Measurements from ENCODE around the gene ACTN1. TPM values are rescaled to one million over a fixed set of nuclear protein-coding genes. Genes with fewer than 3 reads are reported as not detected.

The ACTN1 gene
- total and polyA plus RNA-seq, 2 experiments from 2014 or later = 121 to 280 TPM

DNA sequence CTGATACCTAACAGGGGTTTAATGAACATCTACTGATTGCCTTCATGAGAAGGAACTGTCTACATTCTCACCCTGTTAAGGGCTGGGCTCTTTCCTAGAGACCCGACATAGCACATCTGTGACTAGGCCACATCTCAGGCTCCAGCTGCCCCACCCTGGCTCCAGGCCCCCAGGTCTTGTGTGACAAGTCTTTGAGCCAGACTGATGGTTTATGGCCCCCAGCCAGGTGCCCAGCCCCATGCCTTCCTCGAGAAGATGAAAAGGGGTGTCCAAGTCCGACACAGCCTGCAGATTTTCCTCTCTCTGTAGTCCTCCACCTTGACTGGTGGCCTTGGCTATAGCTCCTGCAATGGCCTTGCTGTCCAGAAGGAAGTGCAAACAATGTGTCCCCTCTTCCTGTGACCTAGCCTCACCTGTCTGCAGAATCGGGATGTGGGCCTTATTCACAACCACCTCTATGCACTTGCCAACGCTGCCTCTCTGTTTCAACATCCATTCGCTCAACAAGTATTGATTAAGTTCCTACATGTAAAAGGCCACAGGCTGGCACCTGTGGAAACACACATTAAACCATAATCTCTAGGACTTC lies 4.2 kb downstream of the ACTN1 start:
- DNase-seq (ENCODE audit: low spot score) = no peak
- no peak overlapping the region for H3K4me3 Mint-ChIP-seq
- Histone ChIP-seq H3K4me3 (no peak overlapping the region), H3F3A (replicated peaks; ENCODE audit: low read depth) (peaks cover 18% of the 10 kb centered on the region; the same call in 1 of the 2 replicates), H3K79me2 (replicated peaks; ENCODE audit: insufficient read depth) (peaks cover 86% of the 10 kb centered on the region), H3K4me1 (ENCODE audit: insufficient read depth) (peaks cover 42% of the 10 kb centered on the region), H4K20me1 (replicated peaks; ENCODE audit: insufficient read depth) (peaks cover 62% of the 10 kb centered on the region), H3K36me3 (ENCODE audit: insufficient read depth) (0 out of 2 replicates have a peak, but pooled peaks cover 3% of the 10 kb centered on the region), H3K9me2 (ENCODE audit: insufficient read depth) (no peaks in the 10 kb centered on the region), H3K4me2 (no peak overlapping the region), H3K27ac (ENCODE audit: low read depth) (no peak overlapping the region), H3K27me3 (ENCODE audit: insufficient read depth) (no peaks in the 10 kb centered on the region), H2AFZ (no peak overlapping the region)
- TF ChIP-seq, protein P1, sequence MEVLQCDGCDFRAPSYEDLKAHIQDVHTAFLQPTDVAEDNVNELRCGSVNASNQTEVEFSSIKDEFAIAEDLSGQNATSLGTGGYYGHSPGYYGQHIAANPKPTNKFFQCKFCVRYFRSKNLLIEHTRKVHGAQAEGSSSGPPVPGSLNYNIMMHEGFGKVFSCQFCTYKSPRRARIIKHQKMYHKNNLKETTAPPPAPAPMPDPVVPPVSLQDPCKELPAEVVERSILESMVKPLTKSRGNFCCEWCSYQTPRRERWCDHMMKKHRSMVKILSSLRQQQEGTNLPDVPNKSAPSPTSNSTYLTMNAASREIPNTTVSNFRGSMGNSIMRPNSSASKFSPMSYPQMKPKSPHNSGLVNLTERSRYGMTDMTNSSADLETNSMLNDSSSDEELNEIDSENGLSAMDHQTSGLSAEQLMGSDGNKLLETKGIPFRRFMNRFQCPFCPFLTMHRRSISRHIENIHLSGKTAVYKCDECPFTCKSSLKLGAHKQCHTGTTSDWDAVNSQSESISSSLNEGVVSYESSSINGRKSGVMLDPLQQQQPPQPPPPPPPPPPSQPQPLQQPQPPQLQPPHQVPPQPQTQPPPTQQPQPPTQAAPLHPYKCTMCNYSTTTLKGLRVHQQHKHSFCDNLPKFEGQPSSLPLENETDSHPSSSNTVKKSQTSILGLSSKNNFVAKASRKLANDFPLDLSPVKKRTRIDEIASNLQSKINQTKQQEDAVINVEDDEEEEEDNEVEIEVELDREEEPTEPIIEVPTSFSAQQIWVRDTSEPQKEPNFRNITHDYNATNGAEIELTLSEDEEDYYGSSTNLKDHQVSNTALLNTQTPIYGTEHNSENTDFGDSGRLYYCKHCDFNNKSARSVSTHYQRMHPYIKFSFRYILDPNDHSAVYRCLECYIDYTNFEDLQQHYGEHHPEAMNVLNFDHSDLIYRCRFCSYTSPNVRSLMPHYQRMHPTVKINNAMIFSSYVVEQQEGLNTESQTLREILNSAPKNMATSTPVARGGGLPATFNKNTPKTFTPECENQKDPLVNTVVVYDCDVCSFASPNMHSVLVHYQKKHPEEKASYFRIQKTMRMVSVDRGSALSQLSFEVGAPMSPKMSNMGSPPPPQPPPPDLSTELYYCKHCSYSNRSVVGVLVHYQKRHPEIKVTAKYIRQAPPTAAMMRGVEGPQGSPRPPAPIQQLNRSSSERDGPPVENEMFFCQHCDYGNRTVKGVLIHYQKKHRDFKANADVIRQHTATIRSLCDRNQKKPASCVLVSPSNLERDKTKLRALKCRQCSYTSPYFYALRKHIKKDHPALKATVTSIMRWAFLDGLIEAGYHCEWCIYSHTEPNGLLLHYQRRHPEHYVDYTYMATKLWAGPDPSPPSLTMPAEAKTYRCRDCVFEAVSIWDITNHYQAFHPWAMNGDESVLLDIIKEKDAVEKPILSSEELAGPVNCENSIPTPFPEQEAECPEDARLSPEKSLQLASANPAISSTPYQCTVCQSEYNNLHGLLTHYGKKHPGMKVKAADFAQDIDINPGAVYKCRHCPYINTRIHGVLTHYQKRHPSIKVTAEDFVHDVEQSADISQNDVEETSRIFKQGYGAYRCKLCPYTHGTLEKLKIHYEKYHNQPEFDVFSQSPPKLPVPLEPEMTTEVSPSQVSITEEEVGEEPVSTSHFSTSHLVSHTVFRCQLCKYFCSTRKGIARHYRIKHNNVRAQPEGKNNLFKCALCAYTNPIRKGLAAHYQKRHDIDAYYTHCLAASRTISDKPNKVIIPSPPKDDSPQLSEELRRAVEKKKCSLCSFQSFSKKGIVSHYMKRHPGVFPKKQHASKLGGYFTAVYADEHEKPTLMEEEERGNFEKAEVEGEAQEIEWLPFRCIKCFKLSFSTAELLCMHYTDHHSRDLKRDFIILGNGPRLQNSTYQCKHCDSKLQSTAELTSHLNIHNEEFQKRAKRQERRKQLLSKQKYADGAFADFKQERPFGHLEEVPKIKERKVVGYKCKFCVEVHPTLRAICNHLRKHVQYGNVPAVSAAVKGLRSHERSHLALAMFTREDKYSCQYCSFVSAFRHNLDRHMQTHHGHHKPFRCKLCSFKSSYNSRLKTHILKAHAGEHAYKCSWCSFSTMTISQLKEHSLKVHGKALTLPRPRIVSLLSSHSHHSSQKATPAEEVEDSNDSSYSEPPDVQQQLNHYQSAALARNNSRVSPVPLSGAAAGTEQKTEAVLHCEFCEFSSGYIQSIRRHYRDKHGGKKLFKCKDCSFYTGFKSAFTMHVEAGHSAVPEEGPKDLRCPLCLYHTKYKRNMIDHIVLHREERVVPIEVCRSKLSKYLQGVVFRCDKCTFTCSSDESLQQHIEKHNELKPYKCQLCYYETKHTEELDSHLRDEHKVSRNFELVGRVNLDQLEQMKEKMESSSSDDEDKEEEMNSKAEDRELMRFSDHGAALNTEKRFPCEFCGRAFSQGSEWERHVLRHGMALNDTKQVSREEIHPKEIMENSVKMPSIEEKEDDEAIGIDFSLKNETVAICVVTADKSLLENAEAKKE (CRISPR knock-in tag; IDR thresholded peaks at IDR 0.05) = no peak
- TF ChIP-seq ZNF114 (CRISPR knock-in tag; IDR thresholded peaks at IDR 0.05) (no peak), EZH2 (IDR thresholded peaks at IDR 0.05; ENCODE audit: low read depth, unreplicated experiment) (no peak), NANOG (IDR thresholded peaks at IDR 0.05; ENCODE audit: borderline replicate concordance) (no peak), JUNB (IDR thresholded peaks at IDR 0.05; ENCODE audit: unreplicated experiment) (no peak), POLR2AphosphoS5 (IDR thresholded peaks at IDR 0.05; ENCODE audit: low read depth) (no peak), STAT1 (IDR thresholded peaks at IDR 0.05; ENCODE audit: unreplicated experiment) (no peak), ZNF331 (CRISPR knock-in tag; IDR thresholded peaks at IDR 0.05; ENCODE audit: low read depth) (no peak), EZH2phosphoT487 (IDR thresholded peaks at IDR 0.05; ENCODE audit: unreplicated experiment) (no peak), CREB1 (CRISPR knock-in tag; IDR thresholded peaks at IDR 0.05; ENCODE audit: low read depth) (no peak)
- TF ChIP-seq, protein P2, sequence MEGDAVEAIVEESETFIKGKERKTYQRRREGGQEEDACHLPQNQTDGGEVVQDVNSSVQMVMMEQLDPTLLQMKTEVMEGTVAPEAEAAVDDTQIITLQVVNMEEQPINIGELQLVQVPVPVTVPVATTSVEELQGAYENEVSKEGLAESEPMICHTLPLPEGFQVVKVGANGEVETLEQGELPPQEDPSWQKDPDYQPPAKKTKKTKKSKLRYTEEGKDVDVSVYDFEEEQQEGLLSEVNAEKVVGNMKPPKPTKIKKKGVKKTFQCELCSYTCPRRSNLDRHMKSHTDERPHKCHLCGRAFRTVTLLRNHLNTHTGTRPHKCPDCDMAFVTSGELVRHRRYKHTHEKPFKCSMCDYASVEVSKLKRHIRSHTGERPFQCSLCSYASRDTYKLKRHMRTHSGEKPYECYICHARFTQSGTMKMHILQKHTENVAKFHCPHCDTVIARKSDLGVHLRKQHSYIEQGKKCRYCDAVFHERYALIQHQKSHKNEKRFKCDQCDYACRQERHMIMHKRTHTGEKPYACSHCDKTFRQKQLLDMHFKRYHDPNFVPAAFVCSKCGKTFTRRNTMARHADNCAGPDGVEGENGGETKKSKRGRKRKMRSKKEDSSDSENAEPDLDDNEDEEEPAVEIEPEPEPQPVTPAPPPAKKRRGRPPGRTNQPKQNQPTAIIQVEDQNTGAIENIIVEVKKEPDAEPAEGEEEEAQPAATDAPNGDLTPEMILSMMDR (conservative IDR thresholded peaks at IDR 0.05; ENCODE audit: low read depth in 2 of 2) = no peak
- TF ChIP-seq, protein P3, sequence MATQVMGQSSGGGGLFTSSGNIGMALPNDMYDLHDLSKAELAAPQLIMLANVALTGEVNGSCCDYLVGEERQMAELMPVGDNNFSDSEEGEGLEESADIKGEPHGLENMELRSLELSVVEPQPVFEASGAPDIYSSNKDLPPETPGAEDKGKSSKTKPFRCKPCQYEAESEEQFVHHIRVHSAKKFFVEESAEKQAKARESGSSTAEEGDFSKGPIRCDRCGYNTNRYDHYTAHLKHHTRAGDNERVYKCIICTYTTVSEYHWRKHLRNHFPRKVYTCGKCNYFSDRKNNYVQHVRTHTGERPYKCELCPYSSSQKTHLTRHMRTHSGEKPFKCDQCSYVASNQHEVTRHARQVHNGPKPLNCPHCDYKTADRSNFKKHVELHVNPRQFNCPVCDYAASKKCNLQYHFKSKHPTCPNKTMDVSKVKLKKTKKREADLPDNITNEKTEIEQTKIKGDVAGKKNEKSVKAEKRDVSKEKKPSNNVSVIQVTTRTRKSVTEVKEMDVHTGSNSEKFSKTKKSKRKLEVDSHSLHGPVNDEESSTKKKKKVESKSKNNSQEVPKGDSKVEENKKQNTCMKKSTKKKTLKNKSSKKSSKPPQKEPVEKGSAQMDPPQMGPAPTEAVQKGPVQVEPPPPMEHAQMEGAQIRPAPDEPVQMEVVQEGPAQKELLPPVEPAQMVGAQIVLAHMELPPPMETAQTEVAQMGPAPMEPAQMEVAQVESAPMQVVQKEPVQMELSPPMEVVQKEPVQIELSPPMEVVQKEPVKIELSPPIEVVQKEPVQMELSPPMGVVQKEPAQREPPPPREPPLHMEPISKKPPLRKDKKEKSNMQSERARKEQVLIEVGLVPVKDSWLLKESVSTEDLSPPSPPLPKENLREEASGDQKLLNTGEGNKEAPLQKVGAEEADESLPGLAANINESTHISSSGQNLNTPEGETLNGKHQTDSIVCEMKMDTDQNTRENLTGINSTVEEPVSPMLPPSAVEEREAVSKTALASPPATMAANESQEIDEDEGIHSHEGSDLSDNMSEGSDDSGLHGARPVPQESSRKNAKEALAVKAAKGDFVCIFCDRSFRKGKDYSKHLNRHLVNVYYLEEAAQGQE (IDR thresholded peaks at IDR 0.05; ENCODE audit: unreplicated experiment) = no peak
- H3K9me3 Mint-ChIP-seq = no peaks in the 10 kb centered on the region
- no peak overlapping the region for H3K27ac Mint-ChIP-seq
- peaks cover 59% of the 10 kb centered on the region for H3K36me3 Mint-ChIP-seq (ENCODE audit: low read depth)
- peaks cover 9% of the 10 kb centered on the region for H3K27me3 Mint-ChIP-seq (ENCODE audit: insufficient read depth, low read depth, poor library complexity)
- ATAC-seq = no peak
- peaks cover 59% of the 10 kb centered on the region for H3K4me1 Mint-ChIP-seq
